Pancreas (tissue), 10 donors: ENCODE measurements around the gene RHBDL3. TPM values are rescaled to one million over a fixed set of nuclear protein-coding genes. Genes with fewer than 3 reads are reported as not detected.
A peak's percentile ranks its signal among the peaks of the same experiment; 100 is the strongest.

Source experiments
- ATAC-seq, 4 donors: fragments of 200-7000 bp; cut with Tn5 transposase; one replicate each; pipeline versions ENCODE4 v1.8.0 to v1.9.1; 2020; ENCODE audit warnings: mild to moderate bottlenecking in 4 of 4, moderate library complexity in 4 of 4
- DNase-seq, 6 donors: peaks; one replicate each; pipeline ENCODE4 v3.0.0-alpha.2; 2020
- FAIRE-seq: peaks from 2 replicates; lab custom pipeline; 2012; peaks lifted over from hg19 to GRCh38; lab: Jason Lieb, UNC
- H3K27ac ChIP-seq, 4 donors: fragments of 200-600 bp; sonication (generic); 1 replicate in 3 of 4; 2 replicates in 1 of 4; pipeline versions ENCODE4 v1.5.0 to v1.8.0; 2020
- H3K27me3 ChIP-seq, 4 donors: fragments of 200-600 bp; one replicate each; pipeline ENCODE4 v1.8.0; 2021
- H3K36me3 ChIP-seq, 3 donors: fragments of 200-600 bp; sonication (generic) in 1 of 3; one replicate each; pipeline versions ENCODE4 v1.5.0 to v1.8.0; 2020 to 2021
- H3K4me1 ChIP-seq, 3 donors: fragments of 200-600 bp; one replicate each; pipeline ENCODE4 v1.8.0; 2021
- H3K4me3 ChIP-seq, 4 donors: fragments of 200-600 bp; sonication (generic) in 2 of 4; one replicate each; pipeline versions ENCODE4 v1.5.0 to v1.8.0; 2020 to 2021
- H3K9me3 ChIP-seq, 4 donors: fragments of 200-600 bp; one replicate each; pipeline ENCODE4 v1.8.0; 2021
- WGBS, 2 donors: extraction: QIAGEN DNeasy Blood & Tissue Kit; methylation state at CpG; one replicate each; pipeline ENCODE4 v1.1.7; 2013; 5-methylcytosine and 5-hydroxymethylcytosine counted together
- intact Hi-C, 3 donors: fragments of 100-400 bp; cut with DNase I; formaldehyde crosslinking; loops; one replicate each; pipeline versions ENCODE4 v1.11.1 to v1.14.2; 2022
- polyA plus RNA-seq, 2 donors: library from polyadenylated mRNA; stranded (reverse); fragments of 200-250 nt; gene quantifications; one replicate each; pipeline ENCODE4 v1.2.3, GENCODE V29; 2013
- total RNA-seq, 6 donors: library from RNA; stranded (reverse); fragmentation: NEBNext Ultra II Directional in 4 of 6; extraction: Animal tissue kit (Norgen Biotek cat#: 25700) in 4 of 6; gene quantifications; one replicate each; pipeline versions ENCODE4 v1.2.1 to v1.2.4, GENCODE V29; 2021 to 2023
- TF ChIP-seq, protein P1 (sequence below), 4 donors: fragments of 200-600 bp; sonication (generic) in 3 of 4; IDR thresholded peaks; one replicate each; pipeline versions ENCODE4 v1.5.0 to v1.8.0; 2021; ENCODE audit warnings: antibody characterized with exemption in 4 of 4
- donor health status: healthy with polysubstance abuse.
- donor health status: DM: no; HTN: no; CAD: no; lungs with moderate emphysema.
- donor health status: DM: no; HTN: no; CAD: no.
- donor health status: control.
- donor health status: control.
- donor health status: Bipolar disorder and iron deficiency.
- donor health status: DM: yes; HTN: yes; CAD: no.
- donor health status: DM: no; HTN: no; CAD: no.
- donor health status: DM: no; HTN: no; CAD: no.
- donor health status: DM: yes; HTN: yes; CAD: no.

Gene RHBDL3
- total and polyA plus RNA-seq, 8 donors: 0.12 to 1.8 (median 0.47) TPM

- H3K9me3 ChIP-seq: no peaks in the 10 kb centered on the region
- FAIRE-seq: no peak
- no peak for DNase-seq
- no peaks in the 10 kb centered on the region for H3K27me3 ChIP-seq
- no peak overlapping the region for H3K4me3 ChIP-seq
- ATAC-seq: peak in 1 of 4 donors; percentile 19
- H3K27ac ChIP-seq: no peak overlapping the region
- no peaks in the 10 kb centered on the region for H3K36me3 ChIP-seq
- intact Hi-C loops: no loop called here
- H3K4me1 ChIP-seq: no peaks in the 10 kb centered on the region
- TF ChIP-seq, protein P1, sequence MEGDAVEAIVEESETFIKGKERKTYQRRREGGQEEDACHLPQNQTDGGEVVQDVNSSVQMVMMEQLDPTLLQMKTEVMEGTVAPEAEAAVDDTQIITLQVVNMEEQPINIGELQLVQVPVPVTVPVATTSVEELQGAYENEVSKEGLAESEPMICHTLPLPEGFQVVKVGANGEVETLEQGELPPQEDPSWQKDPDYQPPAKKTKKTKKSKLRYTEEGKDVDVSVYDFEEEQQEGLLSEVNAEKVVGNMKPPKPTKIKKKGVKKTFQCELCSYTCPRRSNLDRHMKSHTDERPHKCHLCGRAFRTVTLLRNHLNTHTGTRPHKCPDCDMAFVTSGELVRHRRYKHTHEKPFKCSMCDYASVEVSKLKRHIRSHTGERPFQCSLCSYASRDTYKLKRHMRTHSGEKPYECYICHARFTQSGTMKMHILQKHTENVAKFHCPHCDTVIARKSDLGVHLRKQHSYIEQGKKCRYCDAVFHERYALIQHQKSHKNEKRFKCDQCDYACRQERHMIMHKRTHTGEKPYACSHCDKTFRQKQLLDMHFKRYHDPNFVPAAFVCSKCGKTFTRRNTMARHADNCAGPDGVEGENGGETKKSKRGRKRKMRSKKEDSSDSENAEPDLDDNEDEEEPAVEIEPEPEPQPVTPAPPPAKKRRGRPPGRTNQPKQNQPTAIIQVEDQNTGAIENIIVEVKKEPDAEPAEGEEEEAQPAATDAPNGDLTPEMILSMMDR (IDR thresholded peaks at IDR 0.05): no peak
- WGBS, 2 donors: 59 to 62% methylated on average over 13 of the region's 13 CpGs
These were observed 33.3 kb downstream of the RHBDL3 start for GRCh38 chr17:32298721-32299579.

DNA sequence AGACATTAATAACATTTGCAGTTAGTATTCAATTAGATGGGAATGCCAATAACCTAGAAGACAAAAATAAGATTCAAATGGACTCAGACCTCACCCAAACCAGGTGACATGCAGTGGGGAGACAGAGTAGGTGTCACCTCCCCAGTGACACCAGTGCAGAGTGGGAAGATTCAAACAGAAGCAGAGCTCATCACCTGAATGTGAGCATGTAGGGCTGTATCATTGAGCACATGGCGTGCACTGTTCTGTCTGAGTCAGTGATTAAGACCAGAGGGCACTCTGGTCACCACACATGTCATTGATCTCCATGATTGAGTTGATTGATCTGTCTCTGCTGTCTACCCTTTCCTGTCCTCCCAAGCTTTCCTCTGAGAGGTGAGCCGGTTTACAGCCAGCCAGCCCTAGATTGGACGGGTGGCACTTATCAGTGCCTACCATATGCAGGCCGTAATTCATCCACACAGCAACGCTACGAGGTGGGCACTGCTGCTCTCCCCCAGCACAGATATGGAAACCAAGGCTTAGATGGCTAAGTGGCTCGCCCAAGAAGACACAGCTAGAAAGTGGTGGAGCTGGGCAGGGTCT, 34.0 kb downstream of the RHBDL3 start:
- FAIRE-seq (no peak), DNase-seq (no peak), ATAC-seq (no peak)
- Histone ChIP-seq H3K27me3 (no peaks in the 10 kb centered on the region), H3K36me3 (no peaks in the 10 kb centered on the region), H3K9me3 (no peaks in the 10 kb centered on the region), H3K4me3 (no peak overlapping the region), H3K4me1 (no peaks in the 10 kb centered on the region), H3K27ac (no peak overlapping the region)
- 84 to 90% methylated on average over 7 of the region's 7 CpGs for WGBS, 2 donors
- intact Hi-C loops: no loop called here
- TF ChIP-seq, protein P1 (IDR thresholded peaks at IDR 0.05): no peak

DNA sequence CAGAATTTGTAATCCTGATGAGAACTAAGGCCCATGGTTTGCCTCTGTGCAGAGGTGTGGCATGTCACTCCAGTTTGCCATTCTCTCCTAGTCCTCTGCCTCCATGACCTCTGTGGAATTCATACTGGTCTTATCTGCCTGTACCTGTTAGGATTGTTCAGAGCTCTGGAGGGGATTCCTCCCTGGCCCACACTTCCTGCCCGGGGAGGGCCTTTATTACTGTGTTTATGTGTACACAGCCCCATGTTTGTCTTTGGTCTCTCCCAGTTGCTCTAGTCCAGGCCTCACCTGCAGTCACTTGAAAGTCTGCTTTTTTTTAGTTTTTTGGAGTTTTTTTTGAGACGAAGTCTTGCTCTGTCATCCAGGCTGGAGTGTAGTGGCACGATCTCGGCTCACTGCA, 36.4 kb downstream of the RHBDL3 start:
- Histone ChIP-seq H3K27me3 (no peaks in the 10 kb centered on the region), H3K4me1 (no peaks in the 10 kb centered on the region), H3K36me3 (no peaks in the 10 kb centered on the region), H3K4me3 (no peak overlapping the region), H3K27ac (no peak overlapping the region), H3K9me3 (no peaks in the 10 kb centered on the region)
- no peak for FAIRE-seq
- TF ChIP-seq, protein P1 (IDR thresholded peaks at IDR 0.05): no peak
- 72 to 78% methylated on average over 4 of the region's 4 CpGs for WGBS, 2 donors
- ATAC-seq: peak in 1 of 4 donors; percentile 23
- intact Hi-C loops: no loop called here
- DNase-seq: no peak

DNA sequence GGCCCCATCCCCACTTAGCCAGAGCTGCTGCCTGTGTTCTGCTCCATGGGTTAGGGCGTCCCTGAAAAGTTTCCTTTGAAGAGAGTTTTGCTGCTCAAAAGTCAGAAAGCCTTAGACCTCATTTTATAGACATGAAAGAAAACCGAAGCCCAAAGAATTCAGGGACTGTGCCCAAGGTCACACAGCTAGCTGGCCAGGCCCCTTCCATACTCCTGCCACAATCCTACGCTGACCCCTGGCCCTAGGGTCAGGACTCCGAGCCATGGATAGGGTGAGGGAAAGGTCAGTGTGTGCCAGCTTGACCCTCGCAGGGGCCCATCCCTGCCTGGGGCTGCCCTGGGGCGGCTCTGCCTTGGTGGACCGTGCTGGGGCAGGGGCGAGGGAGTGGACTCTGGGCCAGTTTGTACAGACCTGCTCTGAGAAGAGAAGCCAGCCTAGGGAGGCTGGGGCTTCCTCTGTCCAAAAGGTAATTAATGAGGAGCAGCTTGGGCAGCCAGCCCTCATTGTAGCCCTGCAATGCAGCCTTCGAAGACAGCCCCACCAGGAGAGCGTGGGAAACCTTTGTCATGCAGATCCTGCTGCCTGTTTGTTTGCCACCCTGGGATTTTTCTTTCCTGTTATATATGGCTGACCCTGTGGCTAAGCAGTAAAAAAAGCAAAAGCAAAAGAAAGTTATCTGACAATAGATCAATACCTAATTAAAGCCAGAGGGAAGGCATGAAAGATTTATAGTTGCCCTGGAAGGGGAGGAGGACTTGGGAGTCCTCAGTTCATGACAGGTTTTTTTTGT, 37.4 kb downstream of the RHBDL3 start:
- 60 to 63% methylated on average over 10 of the region's 10 CpGs for WGBS, 2 donors
- no peak overlapping the region for H3K4me3 ChIP-seq
- DNase-seq (peak in 2 of 6 donors; percentile 27 to 44), FAIRE-seq (no peak), ATAC-seq (peak; percentile 19 to 84 (median 70))
- intact Hi-C loops: no loop called here
- TF ChIP-seq, protein P1 (IDR thresholded peaks at IDR 0.05): no peak
- no peaks in the 10 kb centered on the region for H3K27me3 ChIP-seq
- H3K27ac ChIP-seq: peak overlapping the region; percentile 24 to 62 (median 54)
- no peaks in the 10 kb centered on the region for H3K9me3 ChIP-seq
- H3K36me3 ChIP-seq: no peaks in the 10 kb centered on the region
- no peaks in the 10 kb centered on the region for H3K4me1 ChIP-seq
